HEK293 (cell line): Measurements from ENCODE around the gene KRTAP19-7.

Experiments
- CTCF ChIA-PET: fragments of 350-600 bp; formaldehyde crosslinking; extraction: SDS; loops from one replicate; lab custom pipeline; 2021; ENCODE audit warnings: antibody characterized with exemption; lab: Yijun Ruan, JAX
- POLR2A ChIA-PET: fragments of 300-600 bp; formaldehyde crosslinking; extraction: SDS; loops from one replicate; lab custom pipeline; 2020; ENCODE audit warnings: antibody characterized with exemption, inconsistent platforms; lab: Yijun Ruan, JAX
- H3K27ac ChIP-seq: fragments of 200-500 bp; sonication (Bioruptor generic); 2 replicates; pipeline ENCODE4 v1.5.1; 2014; ENCODE audit warnings: low read depth, low read length, control low read depth, inconsistent platforms; ENCODE audit errors: extremely low read depth
- H3K36me3 ChIP-seq, 2 experiments: fragments of 200-500 bp in 1 of 2; sonication (Bioruptor generic) in 1 of 2; 1 replicate in 1 of 2; 2 replicates in 1 of 2; pipeline ENCODE4 v1.5.1; 2014 to 2017; ENCODE audit warnings: inconsistent platforms in 2 of 2, low read length in 2 of 2; ENCODE audit not compliant: control insufficient read depth in 2 of 2, insufficient read depth in 1 of 2
- H3K4me1 ChIP-seq: fragments of 200-500 bp; sonication (Bioruptor generic); 2 replicates; pipeline ENCODE4 v1.5.1; 2014; ENCODE audit warnings: mild to moderate bottlenecking, low read length, inconsistent platforms; ENCODE audit not compliant: control insufficient read depth, insufficient read depth
- H3K4me3 ChIP-seq: 2 replicates; pipeline ENCODE4 v1.5.1; 2011; ENCODE audit warnings: low read depth, mild to moderate bottlenecking, control low read depth, low read length, moderate library complexity
- H3K9me3 ChIP-seq: fragments of 200-500 bp; sonication (Bioruptor generic); 2 replicates; pipeline ENCODE4 v1.5.1; 2014; ENCODE audit warnings: low read depth, low read length, inconsistent platforms; ENCODE audit not compliant: control insufficient read depth, insufficient read depth
- BCL11B ChIP-seq: fragments of 450-650 bp; formaldehyde crosslinking; IDR thresholded peaks from 2 replicates; pipeline ENCODE4 v1.5.1; 2016; ENCODE audit warnings: low read depth, missing biosample characterization, missing genetic modification characterization
- MYNN ChIP-seq: fragments of 450-650 bp; formaldehyde crosslinking; IDR thresholded peaks from 2 replicates; pipeline ENCODE4 v1.5.1; 2016; ENCODE audit warnings: missing biosample characterization, missing genetic modification characterization, borderline replicate concordance
- SETDB1 ChIP-seq: IDR thresholded peaks from one replicate; pipeline ENCODE4 v1.6.1; 2017; ENCODE audit warnings: mild to moderate bottlenecking, low read length, moderate library complexity, mixed read lengths; ENCODE audit not compliant: insufficient read length
- SP7 ChIP-seq: fragments of 450-650 bp; formaldehyde crosslinking; IDR thresholded peaks from 2 replicates; pipeline ENCODE4 v1.5.1; 2016; ENCODE audit warnings: missing biosample characterization, missing genetic modification characterization
- YY1 ChIP-seq: fragments of 450-650 bp; formaldehyde crosslinking; IDR thresholded peaks from 2 replicates; pipeline ENCODE4 v1.5.1; 2018; ENCODE audit warnings: missing biosample characterization, missing genetic modification characterization
- ZBTB1 ChIP-seq: fragments of 450-650 bp; formaldehyde crosslinking; IDR thresholded peaks from 2 replicates; pipeline ENCODE4 v1.5.1; 2016; ENCODE audit warnings: missing biosample characterization, missing genetic modification characterization
- ZBTB21 ChIP-seq: fragments of 450-650 bp; formaldehyde crosslinking; IDR thresholded peaks from 2 replicates; pipeline ENCODE4 v1.5.1; 2017; ENCODE audit warnings: missing biosample characterization, missing genetic modification characterization
- ZFP41 ChIP-seq: fragments of 450-650 bp; formaldehyde crosslinking; IDR thresholded peaks from 2 replicates; pipeline ENCODE4 v1.5.1; 2016; ENCODE audit warnings: missing biosample characterization, missing genetic modification characterization, borderline replicate concordance
- ZNF16 ChIP-seq: fragments of 450-650 bp; formaldehyde crosslinking; IDR thresholded peaks from 2 replicates; pipeline ENCODE4 v1.5.1; 2016; ENCODE audit warnings: low read depth, missing biosample characterization, missing genetic modification characterization
- ZNF341 ChIP-seq: fragments of 450-650 bp; formaldehyde crosslinking; IDR thresholded peaks from 2 replicates; pipeline ENCODE4; 2016; ENCODE audit warnings: low read depth, missing biosample characterization, missing genetic modification characterization
- ZNF366 ChIP-seq: fragments of 450-650 bp; formaldehyde crosslinking; conservative IDR thresholded peaks from 2 replicates; pipeline ENCODE4 v1.5.1; 2016; ENCODE audit warnings: missing biosample characterization, missing genetic modification characterization
- ZNF391 ChIP-seq: fragments of 450-650 bp; formaldehyde crosslinking; IDR thresholded peaks from 2 replicates; pipeline ENCODE4 v1.5.1; 2016; ENCODE audit warnings: low read depth, missing biosample characterization, missing genetic modification characterization, borderline replicate concordance
- ZNF416 ChIP-seq: fragments of 450-650 bp; formaldehyde crosslinking; IDR thresholded peaks from 2 replicates; pipeline ENCODE4 v1.5.1; 2016; ENCODE audit warnings: missing biosample characterization, missing genetic modification characterization
- ZNF530 ChIP-seq: fragments of 450-650 bp; formaldehyde crosslinking; IDR thresholded peaks from 2 replicates; pipeline ENCODE4 v1.5.1; 2016; ENCODE audit warnings: low read depth, missing biosample characterization, missing genetic modification characterization
- ZNF560 ChIP-seq: fragments of 450-650 bp; formaldehyde crosslinking; IDR thresholded peaks from 2 replicates; pipeline ENCODE4 v1.5.1; 2017; ENCODE audit warnings: missing biosample characterization, missing genetic modification characterization, borderline replicate concordance
- ZNF585B ChIP-seq: fragments of 450-650 bp; formaldehyde crosslinking; IDR thresholded peaks from 2 replicates; pipeline ENCODE4 v1.5.1; 2016; ENCODE audit warnings: missing biosample characterization, missing genetic modification characterization
- ZNF701 ChIP-seq: fragments of 450-650 bp; formaldehyde crosslinking; IDR thresholded peaks from 2 replicates; pipeline ENCODE4 v1.5.1; 2016; ENCODE audit warnings: missing biosample characterization, missing genetic modification characterization
- ZNF776 ChIP-seq: fragments of 450-650 bp; formaldehyde crosslinking; IDR thresholded peaks from 2 replicates; pipeline ENCODE4 v1.5.0; 2017; ENCODE audit warnings: missing biosample characterization, missing genetic modification characterization, borderline replicate concordance
- ZNF777 ChIP-seq: fragments of 450-650 bp; formaldehyde crosslinking; IDR thresholded peaks from 2 replicates; pipeline ENCODE4 v1.5.1; 2017; ENCODE audit warnings: missing biosample characterization, missing genetic modification characterization, borderline replicate concordance
- TF ChIP-seq, protein P1 (sequence below): sonication (generic); formaldehyde crosslinking; IDR thresholded peaks from 2 replicates; pipeline ENCODE4 v1.8.1; 2022; ENCODE audit warnings: mild to moderate bottlenecking, moderate library complexity, missing genetic modification reagents
- TF ChIP-seq, protein P2 (sequence below): fragments of 450-650 bp; formaldehyde crosslinking; IDR thresholded peaks from 2 replicates; pipeline ENCODE4 v1.5.1; 2016; ENCODE audit warnings: missing biosample characterization, missing genetic modification characterization, borderline replicate concordance

Gene KRTAP19-7

DNA sequence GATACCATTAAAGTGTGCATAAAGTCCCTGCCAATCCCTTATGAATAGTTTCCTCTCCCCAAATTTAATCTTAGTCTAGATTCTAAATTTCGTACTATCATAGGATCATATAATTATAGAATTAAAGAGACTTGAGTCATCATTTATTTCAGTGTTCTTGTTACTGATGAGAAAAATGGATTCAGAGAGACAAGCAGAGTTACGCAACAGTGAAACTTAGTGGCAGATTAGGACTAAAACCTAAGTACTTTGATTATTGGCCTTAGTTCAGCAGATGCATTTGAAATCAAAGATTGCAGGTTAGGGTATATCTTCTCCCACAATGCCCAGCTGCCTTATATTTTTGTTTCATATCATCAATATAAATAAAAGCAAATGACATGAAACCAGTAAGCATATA is 843 bp upstream of the KRTAP19-7 start:
- H3K27ac ChIP-seq, result no peak overlapping the region
- no peaks in the 10 kb centered on the region for H3K9me3 ChIP-seq
- no peaks in the 10 kb centered on the region for H3K4me1 ChIP-seq
- ChIA-PET CTCF (no interaction called here), POLR2A (no interaction called here)
- H3K36me3 ChIP-seq, result no peaks in the 10 kb centered on the region
- TF ChIP-seq ZNF366 (tag by site-specific recombination) (no peak), MYNN (tag by site-specific recombination) (no peak), SETDB1 (no peak), ZNF341 (no peak), SP7 (tag by site-specific recombination) (no peak), ZFP41 (tag by site-specific recombination) (no peak), YY1 (tag by site-specific recombination) (no peak), ZNF16 (tag by site-specific recombination) (no peak), ZNF560 (tag by site-specific recombination) (no peak), ZBTB1 (tag by site-specific recombination) (no peak), ZNF530 (tag by site-specific recombination) (no peak), ZNF585B (tag by site-specific recombination) (no peak), ZNF416 (no peak), ZNF391 (tag by site-specific recombination) (no peak), ZBTB21 (no peak)
- TF ChIP-seq, protein P1, sequence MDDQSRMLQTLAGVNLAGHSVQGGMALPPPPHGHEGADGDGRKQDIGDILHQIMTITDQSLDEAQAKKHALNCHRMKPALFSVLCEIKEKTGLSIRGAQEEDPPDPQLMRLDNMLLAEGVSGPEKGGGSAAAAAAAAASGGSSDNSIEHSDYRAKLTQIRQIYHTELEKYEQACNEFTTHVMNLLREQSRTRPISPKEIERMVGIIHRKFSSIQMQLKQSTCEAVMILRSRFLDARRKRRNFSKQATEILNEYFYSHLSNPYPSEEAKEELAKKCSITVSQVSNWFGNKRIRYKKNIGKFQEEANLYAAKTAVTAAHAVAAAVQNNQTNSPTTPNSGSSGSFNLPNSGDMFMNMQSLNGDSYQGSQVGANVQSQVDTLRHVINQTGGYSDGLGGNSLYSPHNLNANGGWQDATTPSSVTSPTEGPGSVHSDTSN, result no peak
- H3K4me3 ChIP-seq, result no peak overlapping the region

DNA sequence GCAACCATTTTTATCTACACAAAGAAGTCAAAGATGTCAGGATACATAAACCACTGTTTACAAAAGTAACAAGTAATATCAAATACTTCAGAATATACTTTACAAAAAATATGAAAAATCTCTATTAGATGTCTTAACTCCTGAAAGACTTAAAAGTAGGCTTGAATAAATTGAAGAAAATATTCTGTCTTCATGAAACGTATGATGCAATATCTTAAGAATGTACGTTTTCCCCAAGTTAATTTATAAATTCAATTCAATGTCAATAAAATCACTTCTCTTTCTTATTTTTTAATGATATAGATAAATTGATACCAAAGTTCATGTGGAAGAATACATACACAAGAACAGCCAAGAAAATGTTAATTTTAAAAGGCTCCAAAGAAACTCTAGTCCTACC is 6.0 kb downstream of the KRTAP19-7 start:
- ChIA-PET CTCF (no interaction called here), POLR2A (no interaction called here)
- Histone ChIP-seq H3K4me3 (no peak overlapping the region), H3K27ac (no peak overlapping the region), H3K9me3 (no peaks in the 10 kb centered on the region), H3K36me3 (no peaks in the 10 kb centered on the region), H3K4me1 (no peaks in the 10 kb centered on the region)
- TF ChIP-seq, protein P2, sequence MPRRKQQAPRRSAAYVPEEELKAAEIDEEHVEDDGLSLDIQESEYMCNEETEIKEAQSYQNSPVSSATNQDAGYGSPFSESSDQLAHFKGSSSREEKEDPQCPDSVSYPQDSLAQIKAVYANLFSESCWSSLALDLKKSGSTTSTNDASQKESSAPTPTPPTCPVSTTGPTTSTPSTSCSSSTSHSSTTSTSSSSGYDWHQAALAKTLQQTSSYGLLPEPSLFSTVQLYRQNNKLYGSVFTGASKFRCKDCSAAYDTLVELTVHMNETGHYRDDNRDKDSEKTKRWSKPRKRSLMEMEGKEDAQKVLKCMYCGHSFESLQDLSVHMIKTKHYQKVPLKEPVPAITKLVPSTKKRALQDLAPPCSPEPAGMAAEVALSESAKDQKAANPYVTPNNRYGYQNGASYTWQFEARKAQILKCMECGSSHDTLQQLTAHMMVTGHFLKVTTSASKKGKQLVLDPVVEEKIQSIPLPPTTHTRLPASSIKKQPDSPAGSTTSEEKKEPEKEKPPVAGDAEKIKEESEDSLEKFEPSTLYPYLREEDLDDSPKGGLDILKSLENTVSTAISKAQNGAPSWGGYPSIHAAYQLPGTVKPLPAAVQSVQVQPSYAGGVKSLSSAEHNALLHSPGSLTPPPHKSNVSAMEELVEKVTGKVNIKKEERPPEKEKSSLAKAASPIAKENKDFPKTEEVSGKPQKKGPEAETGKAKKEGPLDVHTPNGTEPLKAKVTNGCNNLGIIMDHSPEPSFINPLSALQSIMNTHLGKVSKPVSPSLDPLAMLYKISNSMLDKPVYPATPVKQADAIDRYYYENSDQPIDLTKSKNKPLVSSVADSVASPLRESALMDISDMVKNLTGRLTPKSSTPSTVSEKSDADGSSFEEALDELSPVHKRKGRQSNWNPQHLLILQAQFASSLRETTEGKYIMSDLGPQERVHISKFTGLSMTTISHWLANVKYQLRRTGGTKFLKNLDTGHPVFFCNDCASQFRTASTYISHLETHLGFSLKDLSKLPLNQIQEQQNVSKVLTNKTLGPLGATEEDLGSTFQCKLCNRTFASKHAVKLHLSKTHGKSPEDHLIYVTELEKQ, result no peak
- TF ChIP-seq ZNF560 (tag by site-specific recombination) (no peak), ZNF776 (no peak), ZNF701 (tag by site-specific recombination) (no peak), ZNF777 (tag by site-specific recombination) (no peak), BCL11B (tag by site-specific recombination) (no peak)
